Activated CD4-positive, alpha-beta T cell treated with anti-CD3 and anti-CD28 coated beads, Interleukin-2, amount 50 U/mL, for 48 hours (primary cell): ENCODE data around the gene SEL1L2.

Source experiments
- DNase-seq, 2 experiments: peaks; one replicate each; pipeline ENCODE4 v3.0.0-alpha.2; 2020

The SEL1L2 gene

GRCh38 chr20:13863244-13863643, 127.2 kb downstream of the SEL1L2 start:
- no peak for DNase-seq

GRCh38 chr20:13862245-13862644, 128.2 kb downstream of the SEL1L2 start:
- no peak for DNase-seq

DNA sequence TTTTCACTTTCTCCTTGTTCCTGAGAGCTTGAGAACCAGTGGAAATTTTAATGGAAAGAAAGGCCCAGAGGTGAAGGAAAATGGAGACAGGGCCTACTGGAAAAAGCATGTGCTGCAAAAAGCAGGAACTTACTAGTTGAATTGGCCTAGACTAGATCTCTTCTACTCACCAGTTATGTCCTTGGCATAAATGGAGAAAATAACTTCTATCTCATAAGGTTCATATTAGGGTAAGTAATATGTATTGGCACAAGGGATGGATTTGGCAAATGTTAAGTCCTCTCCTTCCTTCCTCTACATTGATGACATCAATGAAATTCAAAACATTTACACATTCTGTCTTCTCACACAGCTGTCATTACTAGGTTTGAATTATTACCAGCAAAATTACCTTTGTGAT, 131.5 kb downstream of the SEL1L2 start:
- no peak for DNase-seq

DNA sequence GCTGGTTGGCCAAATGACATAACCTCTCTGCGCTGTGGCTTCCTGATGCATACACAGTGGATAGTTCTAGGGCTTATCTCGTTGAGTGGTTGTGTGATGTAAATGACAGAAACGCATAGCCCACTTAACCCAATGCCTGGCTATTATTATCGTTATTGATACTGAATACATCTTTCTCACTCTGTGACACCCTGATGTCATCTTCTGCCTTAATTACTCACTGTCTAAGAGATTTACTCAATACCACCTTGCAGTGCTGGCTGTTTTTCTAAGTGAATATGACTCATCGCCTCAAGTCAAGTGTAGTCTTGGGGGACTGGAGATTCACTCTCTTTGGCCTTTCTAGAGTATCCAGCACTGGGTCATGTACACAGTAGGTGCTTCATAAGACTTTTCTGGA, 132.0 kb downstream of the SEL1L2 start:
- no peak for DNase-seq

DNA sequence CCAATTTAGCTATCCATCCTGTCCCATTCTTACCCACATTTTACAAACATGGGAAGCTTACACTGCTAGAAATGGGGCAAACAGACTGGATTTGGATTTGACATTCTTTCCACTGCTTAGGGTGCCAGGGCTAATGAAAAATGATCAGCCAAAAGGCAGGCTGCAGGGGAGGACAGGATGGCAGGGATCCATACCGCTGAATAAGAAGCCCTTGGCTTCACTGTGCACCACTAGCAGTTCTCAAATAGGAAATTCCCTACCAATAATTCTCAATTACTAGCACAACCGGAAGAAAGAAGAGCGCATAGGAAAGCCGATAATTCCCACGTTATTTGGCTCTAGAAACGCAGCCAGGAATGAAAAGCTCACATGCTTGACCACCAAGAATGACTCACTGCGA, 132.5 kb downstream of the SEL1L2 start:
- no peak for DNase-seq

DNA sequence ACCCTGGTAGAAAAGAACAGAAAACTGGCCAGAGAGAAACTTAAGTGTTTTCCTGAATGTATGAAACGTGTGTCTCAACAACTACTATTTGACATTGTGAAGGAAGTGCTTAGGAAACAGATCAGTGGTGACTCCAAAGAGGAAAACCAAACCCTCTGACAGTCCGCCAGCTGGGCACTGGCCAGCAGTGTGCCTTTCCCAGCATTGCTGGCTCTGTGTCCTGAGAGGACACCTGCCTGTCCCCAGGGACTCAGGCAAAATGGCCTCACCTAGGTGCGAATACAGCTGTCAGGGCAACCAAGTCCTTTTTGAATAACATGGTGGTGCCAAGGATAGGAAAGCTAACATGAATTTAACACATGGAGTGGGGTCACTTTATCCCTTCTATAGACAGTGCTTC, 133.1 kb downstream of the SEL1L2 start:
- DNase-seq = no peak

- DNase-seq = no peak
These were observed 134.1 kb downstream of the SEL1L2 start for GRCh38 chr20:13856354-13856753.

DNA sequence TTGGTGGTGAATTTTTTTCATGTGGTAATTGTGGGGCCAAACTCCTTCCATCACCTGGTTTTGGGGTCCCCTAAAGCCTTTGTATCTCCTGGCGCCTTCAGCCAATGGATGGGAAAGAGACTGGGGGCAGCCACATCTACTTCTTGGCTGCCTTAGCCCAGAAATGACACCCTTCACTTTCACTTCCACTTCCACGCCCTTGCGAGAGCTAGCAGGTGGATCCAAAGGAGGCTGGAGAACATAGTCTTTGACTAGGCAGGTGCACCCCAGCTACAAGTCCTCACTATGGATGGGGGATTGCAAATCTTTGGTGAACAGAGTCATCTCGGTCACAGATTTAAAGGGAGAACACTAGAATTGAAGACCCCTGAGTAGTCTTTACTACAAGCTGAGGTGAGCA, 134.8 kb downstream of the SEL1L2 start:
- no peak for DNase-seq

GRCh38 chr20:13852306-13852705, 138.1 kb downstream of the SEL1L2 start:
- no peak for DNase-seq

DNA sequence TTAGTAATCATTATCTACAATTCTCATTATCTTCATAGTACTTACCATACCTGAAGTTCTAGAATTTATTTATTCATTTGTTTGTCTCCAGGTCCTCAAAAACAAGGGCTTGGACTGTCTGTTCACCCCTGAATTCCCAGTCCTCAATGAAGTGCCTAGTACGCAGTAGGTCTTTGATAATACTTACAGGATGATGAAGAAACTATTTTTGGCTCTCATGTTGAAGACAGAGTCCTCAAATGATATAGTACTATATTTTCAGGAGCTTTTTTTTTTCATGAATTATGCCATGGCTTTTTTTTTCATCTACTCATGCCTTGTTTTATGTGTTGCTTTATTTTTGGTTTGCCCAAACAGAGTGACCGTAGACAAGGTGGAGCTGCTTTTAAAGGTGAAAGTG, 139.1 kb downstream of the SEL1L2 start:
- no peak for DNase-seq

- DNase-seq = no peak
These were observed 146.1 kb downstream of the SEL1L2 start for GRCh38 chr20:13844296-13844695.

- no peak for DNase-seq
These were observed 149.2 kb downstream of the SEL1L2 start for GRCh38 chr20:13841206-13841605.

- no peak for DNase-seq
These were observed 150.3 kb downstream of the SEL1L2 start for GRCh38 chr20:13840093-13840465.

- DNase-seq = no peak
These were observed 150.9 kb downstream of the SEL1L2 start for GRCh38 chr20:13839421-13840092.

DNA sequence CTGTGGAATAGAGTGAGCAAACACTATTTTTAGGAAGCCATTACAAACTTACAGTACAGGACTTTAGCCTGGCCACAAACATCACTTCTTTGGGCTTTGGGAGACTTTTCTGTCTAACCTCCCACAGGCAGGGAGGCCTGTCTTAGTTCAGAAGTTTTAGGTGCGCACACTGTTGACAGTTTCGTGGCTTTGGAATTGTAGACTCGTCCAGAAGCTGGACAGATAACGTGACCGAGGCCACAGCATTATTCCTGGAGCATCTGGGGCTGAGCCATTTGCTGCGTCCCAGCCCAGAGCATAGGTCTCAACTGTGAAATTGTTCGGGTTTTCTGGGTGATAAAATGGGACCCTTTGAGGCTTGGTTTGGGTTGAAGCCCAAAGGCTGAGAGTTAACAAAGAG, 151.8 kb downstream of the SEL1L2 start:
- no peak for DNase-seq

GRCh38 chr20:13831476-13831875, 158.9 kb downstream of the SEL1L2 start:
- DNase-seq = no peak

GRCh38 chr20:13825465-13825864, 164.9 kb downstream of the SEL1L2 start:
- no peak for DNase-seq

- no peak for DNase-seq
These were observed 166.0 kb downstream of the SEL1L2 start for GRCh38 chr20:13824459-13824858.

DNA sequence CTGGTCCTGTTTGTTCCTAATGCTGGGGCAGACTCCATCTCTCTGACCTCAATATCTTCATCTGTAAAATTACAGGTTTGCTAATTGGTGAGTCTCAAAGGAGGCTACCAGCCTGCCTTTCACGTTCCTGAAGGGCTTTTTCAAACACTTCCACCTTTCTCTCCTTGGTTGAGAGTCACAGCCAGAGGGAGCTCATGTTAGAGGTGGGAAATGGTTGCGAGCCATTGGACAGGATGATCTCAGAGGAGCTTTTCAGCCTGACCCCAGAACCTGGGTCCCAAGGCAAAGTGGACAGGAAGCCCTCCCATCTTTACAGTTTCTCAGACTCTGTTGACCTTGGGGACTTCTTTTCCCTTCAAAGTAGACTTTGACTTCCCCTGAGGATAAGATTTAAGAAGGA, 168.0 kb downstream of the SEL1L2 start:
- no peak for DNase-seq

DNA sequence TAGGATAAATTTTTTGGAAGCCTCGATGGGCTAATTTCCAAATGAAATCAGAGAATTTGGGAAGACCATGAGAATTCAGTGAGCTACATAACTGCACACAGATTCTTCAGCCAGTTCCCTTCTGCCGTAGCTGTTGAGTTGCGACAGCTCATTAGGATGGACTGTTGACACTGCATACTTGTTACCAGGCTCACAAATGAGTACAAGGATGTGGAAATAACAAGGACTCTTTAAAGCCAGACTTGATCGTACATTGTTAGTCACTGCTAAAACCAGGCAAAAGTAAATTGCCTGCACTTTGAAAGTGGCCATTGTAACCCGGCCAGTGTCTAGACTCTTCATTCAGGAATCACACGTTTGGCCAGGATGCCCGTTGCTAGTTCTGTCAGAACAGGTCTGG, 168.5 kb downstream of the SEL1L2 start:
- no peak for DNase-seq

DNA sequence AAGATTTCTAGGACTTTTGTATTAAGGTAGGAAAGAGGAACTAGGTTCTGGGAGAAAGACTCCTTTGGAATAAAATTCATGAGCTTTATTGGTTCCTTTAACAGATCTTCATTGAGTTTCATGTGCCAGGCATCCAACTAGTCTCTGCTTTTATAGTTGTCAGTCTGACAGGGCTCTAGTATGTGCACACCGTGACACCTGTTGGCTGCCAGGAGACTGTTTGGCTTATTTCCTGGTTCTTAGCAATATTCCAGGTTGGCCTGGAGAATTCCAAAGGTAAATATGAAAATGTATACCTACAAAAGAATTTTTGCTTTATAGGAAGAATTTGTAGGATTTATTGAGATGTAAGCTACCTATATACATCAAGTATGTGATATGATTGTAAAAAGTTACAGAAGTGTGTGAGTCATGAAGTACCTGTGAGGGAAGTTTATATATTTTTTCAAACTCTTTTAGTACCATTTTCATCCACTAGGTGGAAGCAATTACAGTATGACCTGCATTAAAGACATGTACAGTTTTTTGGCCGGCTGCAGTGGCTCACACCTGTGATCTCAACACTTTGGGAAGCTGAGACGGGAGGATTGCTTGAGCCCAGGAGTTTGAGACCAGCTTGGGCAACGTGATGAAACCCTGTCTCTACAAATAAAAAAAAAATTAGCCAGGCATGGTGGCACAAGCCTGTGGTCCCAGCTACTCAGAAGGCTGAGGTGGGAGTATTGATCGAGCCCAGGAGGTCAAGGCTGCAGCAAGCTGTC, 170.3 kb downstream of the SEL1L2 start:
- peak; percentile 5 to 9 for DNase-seq

DNA sequence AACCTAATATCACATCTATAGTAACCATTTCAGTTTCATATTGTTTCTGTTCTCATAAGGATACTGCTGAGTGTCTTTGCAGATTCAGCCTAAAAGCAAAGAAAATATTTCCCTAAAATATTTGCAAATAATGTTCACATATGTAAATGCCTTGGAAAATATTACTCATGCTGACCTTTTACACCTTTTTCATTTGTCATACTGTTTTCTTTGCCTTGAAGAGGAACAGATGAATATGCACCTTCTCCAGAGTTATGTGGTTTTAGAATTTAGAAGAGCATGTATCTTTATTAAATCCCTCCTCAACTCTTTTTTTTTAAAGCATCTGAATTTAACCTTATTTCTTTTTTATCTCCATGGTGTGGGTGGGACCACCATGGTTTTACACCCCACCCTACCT, 173.1 kb downstream of the SEL1L2 start:
- DNase-seq = no peak

DNA sequence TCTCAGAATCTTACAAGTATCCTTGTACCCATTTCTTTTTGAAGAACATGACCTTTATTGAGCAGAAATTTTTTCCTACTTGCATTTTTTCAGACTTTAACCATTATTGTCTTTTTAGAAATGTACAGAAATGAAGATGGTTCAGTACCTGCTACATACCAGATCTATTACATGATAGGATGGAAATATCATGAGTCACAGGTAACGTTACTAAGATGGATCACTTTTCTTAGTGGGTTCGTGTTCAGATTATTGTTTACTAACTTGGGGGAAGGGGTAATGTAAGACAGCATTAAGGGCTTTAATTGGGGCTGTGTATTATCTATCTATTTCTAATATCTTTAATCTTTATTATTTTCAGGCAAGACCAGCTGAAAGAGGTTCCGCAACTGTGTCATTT, 173.7 kb downstream of the SEL1L2 start:
- no peak for DNase-seq

GRCh38 chr20:13814672-13815071, 175.7 kb downstream of the SEL1L2 start:
- no peak for DNase-seq

- no peak for DNase-seq
These were observed 176.5 kb downstream of the SEL1L2 start for GRCh38 chr20:13813910-13814309.
